Stimulated activated CD8-positive, alpha-beta memory T cell treated with anti-CD3 and anti-CD28 coated beads, Interleukin-12 subunit alpha, Interleukin-12 subunit beta, amount 100 ng/mL, for 1 hour (primary cell): ENCODE results near the gene GREB1.

Experiments
- DNase-seq: peaks from one replicate; pipeline ENCODE4 v3.0.0-alpha.2; 2020; ENCODE audit warnings: low read depth

The GREB1 gene

DNA sequence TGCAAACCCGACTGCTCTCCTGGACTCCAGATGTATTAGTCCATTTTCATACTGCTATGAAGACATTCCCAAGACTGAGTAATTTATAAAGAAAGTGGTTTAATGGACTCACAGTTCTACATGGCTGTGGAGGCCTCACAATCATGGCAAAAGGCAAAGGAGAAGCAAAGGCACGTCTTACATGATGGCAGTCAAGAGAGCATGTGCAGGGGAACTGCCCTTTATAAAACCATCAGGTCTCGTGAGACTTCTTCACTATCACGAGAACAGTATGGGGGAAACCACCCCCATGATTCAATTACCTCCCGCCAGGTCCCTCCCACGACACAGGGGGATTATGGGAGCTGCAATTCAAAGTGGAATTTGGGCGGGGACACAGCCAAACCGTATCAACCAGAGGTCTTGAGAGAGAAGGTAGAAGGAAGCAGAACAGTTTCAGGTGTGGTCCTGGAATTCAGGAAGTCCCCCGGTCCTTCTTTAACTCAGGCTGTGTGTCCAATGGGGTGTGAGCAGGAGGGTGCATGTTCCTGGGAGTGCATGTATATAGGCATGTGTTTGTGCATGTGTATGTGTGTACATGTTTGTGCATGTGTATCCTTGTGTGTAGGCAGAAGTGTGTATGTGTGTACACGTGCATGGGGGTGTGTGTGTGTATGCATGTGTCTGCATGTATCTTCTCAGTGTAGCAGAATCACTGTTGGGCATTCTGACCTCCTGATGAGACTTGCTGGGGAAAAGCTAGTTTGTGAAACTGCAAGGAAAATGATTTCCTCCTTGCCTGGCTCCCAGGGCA lies 46.2 kb downstream of the GREB1 start:
- DNase-seq, result no peak

- no peak for DNase-seq
Observed at GRCh38 chr2:11580697-11581096, 46.9 kb downstream of the GREB1 start.

- DNase-seq, result no peak
Observed at GRCh38 chr2:11581124-11581796, 47.4 kb downstream of the GREB1 start.

GRCh38 chr2:11581797-11582611 lies 48.2 kb downstream of the GREB1 start:
- DNase-seq, result no peak

- no peak for DNase-seq
Observed at GRCh38 chr2:11582612-11582861, 48.7 kb downstream of the GREB1 start.

DNA sequence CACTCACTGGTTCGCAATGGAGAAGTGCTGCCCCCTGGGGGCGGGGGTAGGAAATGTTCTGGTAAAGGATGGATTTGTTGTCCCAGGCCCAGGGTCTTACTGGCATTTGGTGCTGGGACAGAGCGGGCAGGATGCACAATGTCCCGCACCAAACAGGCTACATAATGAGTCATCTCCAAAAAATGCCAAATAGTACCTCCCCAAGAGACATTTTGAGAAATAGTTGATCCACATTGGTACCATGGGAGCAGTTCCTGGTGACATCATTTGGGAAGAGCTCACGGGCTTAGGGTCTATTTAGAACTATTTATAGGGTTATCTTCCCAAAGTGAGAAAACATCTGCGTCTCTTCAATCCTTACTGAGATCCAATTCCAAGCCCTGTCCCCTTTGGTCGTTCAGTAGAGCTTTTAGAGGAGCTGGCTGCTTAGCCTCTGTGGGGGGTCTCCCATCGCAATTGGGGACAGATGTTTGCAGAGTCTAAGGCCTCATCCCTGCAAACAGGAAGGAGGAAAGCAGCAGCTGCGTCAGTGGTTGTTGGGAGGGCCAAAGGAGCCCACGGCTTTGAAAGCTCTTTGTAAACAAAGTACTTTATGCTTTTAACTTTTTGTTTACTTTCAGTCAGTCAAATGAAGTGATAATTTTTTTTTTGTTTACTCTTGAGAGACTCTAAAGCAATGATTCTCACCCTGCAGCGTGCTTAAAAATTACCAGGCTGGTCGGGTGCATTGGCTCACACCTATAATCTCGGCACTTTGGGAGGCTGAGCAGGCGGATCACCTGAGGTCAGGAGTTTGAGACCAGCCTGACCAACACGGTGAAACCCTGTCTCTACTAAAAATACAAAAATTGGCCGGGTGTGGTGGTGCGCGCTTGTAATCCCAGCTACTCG lies 49.3 kb downstream of the GREB1 start:
- DNase-seq, result peak; percentile 25

DNA sequence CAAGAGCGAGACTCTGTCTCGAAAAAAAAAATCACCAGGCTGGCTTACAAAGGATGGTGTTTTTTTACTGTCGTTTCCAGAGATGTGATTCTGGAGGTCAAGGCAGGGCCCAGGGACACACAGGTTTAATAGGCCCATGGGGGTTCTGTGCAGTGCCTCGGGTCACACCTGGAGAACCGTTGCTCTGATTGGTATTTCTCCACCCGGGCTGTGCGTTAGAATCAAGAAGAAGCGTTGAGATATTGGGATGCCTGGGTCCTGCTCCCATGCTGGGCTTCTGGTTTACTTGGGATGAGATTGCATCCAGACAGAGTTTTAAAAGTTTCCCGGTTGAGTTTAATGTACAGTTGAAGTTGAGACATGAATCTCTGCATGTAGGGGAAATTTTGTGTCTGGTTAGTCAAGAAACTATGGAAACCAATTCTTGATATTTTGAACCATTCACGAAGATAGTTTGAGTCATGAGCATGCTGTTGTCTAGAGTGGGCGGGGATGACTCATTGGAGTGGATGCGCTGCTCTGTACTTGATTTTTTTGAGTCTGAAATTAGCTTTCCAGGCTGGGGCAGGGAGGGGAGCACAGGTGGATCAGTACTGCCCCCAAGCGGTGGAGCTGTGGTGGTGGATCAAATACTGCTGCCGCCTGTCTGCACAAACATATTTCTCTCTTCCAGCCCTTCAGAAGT lies 50.1 kb downstream of the GREB1 start:
- peak; percentile 39 for DNase-seq

DNA sequence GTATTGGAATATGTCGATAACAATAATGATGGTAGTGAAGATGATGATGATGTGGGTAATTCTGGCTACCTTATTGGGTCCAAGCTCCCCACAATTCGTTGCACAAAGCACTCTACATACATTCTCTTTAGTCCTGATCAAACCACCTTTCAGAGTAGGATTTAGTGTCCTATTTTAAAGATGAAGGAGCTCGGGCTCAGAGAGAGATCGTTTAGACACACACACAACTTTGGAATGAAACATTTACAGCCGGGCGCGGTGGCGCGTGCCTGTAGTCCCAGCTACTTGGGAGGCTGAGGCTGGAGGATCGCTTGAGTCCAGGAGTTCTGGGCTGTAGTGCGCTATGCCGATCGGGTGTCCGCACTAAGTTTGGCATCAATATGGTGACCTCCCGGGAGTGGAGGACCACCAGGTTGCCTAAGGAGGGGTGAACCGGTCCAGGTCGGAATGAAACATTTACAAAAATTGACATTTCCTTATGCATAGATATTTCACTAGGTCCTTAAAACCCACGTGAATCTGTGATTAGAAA lies 50.7 kb downstream of the GREB1 start:
- DNase-seq, result no peak

GRCh38 chr2:11585071-11585470 lies 51.2 kb downstream of the GREB1 start:
- no peak for DNase-seq

- no peak for DNase-seq
Observed at GRCh38 chr2:11588228-11589110, 54.6 kb downstream of the GREB1 start.

DNA sequence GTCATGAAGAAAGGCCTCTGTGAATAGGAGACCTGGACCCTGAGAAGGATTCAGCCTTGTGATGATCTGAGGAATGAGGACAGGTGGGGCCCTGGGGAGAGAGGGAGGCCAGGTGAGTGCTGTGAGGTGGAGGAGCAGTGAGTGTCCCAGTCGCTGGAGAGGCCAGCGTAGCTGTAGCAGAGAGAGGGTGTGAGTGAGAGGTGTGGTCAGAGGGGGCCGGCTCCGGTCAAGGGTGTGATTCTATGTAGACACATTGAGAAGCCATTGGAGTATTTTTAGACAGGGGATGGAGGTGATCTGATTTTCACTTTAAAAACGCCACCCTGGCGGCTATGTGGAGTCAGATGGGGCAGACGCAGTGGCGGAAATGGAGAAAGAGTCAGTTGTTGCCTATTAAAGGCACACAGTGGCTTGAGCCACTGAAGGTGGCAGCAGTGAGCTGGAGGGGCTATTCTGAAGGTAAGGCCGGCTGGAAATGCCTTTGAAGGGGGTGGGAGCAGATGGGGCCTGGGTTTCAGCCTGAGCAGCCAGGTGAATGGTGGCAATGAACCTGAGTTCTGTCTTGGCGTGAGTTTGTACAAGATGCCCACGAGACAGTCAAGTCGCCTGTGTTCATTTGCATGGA lies 55.6 kb downstream of the GREB1 start:
- no peak for DNase-seq

DNA sequence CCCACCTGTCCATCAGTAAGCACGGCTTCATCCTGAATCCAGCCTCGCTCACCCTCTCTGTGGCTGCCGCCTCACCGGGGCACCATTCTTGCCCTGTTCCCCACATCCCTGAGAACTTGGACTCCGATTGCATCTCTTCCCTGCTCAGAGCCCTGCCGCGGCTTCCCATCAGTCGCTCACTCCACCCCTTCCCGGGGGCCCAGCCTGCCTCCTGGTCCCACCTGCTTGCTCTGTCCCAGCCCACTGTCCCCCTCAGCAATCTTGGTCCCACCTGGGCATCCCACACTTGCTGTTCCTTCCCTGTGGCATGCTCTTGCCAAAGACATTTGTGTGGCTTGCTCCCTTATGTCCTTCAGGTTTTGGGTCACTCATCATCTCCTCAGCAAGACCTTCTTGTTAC lies 56.3 kb downstream of the GREB1 start:
- no peak for DNase-seq

GRCh38 chr2:11591091-11591490 lies 57.2 kb downstream of the GREB1 start:
- DNase-seq, result no peak

DNA sequence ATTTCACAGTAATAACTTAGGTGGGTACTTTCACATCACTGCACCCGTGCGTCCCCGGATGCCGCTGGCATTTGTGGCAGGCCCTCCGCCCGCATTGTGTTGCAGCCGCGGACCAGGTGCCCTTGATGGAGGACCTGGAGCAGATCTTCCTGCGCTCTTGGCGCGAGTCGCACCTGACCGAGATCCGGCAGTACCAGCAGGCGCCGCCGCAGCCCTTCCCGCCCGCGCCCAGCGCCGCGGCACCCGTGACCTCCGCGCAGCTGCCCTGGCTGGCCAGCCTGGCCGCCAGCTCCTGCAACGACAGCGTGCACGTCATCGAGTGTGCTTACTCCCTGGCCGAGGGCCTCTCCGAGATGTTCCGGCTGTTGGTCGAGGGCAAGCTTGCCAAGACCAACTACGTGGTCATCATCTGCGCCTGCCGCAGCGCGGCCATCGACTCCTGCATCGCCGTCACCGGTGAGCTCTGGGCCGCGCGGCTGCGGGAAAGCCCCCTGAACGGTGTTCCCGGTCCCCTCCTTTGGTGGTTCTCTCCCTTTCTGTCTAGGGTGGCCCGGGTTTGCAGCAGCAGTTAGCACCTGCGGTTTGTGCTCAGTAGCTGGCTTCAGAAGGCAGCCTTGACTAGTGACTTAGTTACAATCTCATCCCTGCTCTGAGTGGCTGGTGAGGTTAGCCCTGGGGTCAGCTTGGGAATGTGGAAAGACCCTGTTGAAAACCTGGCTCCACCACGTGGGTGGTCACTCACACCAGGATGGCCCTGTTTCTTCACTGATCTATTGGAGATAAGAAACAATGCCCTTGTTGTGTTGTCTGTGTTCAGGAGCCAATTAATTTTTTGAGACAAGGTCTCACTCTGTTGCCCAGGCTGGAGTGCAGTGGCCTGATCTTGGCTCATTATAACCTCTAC lies 59.1 kb downstream of the GREB1 start:
- no peak for DNase-seq

- no peak for DNase-seq
Observed at GRCh38 chr2:11596801-11597200, 63.0 kb downstream of the GREB1 start.

DNA sequence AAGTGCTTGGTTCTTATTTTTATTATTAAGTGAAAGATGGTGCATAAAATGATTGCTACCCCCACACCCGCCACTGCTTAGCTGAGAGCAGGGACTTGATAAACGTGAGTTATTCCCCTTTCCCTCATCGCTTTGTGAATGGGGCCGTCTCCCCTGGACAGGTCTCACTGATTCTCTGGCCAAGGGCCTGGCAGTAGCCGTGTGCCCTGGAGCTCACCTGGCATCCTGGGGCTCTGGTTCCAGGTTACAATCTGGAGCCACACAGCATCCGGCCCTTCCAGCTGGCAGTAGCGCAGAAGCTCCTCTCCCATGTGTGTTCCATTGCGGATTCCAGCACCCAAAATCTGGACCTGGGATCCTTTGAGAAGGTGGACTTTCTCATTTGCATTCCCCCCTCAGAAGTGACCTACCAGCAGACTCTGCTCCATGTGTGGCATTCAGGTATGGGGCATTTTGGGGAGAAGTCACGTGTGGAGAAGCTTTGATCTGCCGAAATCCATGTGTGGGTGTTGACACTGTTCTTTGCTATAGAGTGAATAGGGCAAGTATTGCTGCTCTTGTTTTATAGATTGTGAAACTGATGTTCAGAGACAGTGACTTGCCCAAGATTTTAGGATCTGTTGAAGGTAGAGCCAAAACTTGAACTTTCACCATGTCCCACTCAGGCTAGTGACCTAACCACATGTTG lies 63.8 kb downstream of the GREB1 start:
- DNase-seq, result no peak

DNA sequence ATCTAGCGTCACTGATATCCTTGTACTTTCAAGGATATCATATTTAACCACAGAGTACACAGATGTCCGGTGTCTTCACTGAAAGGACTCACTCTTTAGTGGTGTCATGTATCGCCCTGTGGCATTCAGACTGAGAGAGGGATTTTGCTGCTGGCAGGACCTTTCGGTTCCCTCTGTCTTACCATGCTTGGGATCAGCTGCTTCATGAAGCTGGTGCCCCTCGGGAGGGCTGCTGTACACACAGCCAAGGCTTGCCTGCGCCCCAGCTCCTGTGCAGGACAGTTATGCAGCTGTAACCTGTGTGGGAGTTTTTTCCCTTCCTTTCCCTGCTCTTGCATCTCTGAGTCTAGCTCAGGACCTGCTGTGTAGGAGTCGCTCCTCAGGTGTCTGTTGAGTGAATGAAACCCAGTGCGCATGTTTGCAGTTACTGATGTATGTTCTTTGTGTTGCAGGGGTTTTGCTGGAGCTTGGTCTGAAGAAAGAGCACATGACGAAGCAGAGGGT lies 64.4 kb downstream of the GREB1 start:
- DNase-seq, result no peak
